Effector CD8-positive, alpha-beta T cell (primary cell): Measurements from ENCODE around the gene CCSER2.
"Not testable (repeated sequence)": the region's sequence is repeated elsewhere in the genome, so short reads cannot be mapped to it uniquely, and the experiment has no call there.

ENCODE experiments used
- DNase-seq: peaks from one replicate; lab custom pipeline; 2025; lab: John Stamatoyannopoulos, UW

CCSER2 gene

GRCh38 chr10:84453303-84453702 lies 124.9 kb downstream of the CCSER2 start:
- no peak for DNase-seq

GRCh38 chr10:84456126-84456525 lies 127.7 kb downstream of the CCSER2 start:
- no peak for DNase-seq

- DNase-seq: no peak
Observed at GRCh38 chr10:84460520-84460919, 132.1 kb downstream of the CCSER2 start.

GRCh38 chr10:84469470-84469869 lies 141.1 kb downstream of the CCSER2 start:
- DNase-seq: no peak

GRCh38 chr10:84473136-84473535 lies 144.7 kb downstream of the CCSER2 start:
- DNase-seq: no peak

GRCh38 chr10:84477398-84478128 lies 149.2 kb downstream of the CCSER2 start:
- DNase-seq: no peak

GRCh38 chr10:84478151-84478550 lies 149.8 kb downstream of the CCSER2 start:
- DNase-seq: no peak

GRCh38 chr10:84478679-84479078 lies 150.3 kb downstream of the CCSER2 start:
- DNase-seq: no peak

- DNase-seq: no peak
Observed at GRCh38 chr10:84484541-84484940, 156.2 kb downstream of the CCSER2 start.

GRCh38 chr10:84493361-84493760 lies 165.0 kb downstream of the CCSER2 start:
- no peak for DNase-seq

- no peak for DNase-seq
Observed at GRCh38 chr10:84493951-84494848, 165.8 kb downstream of the CCSER2 start.

- no peak for DNase-seq
Observed at GRCh38 chr10:84494849-84495180, 166.4 kb downstream of the CCSER2 start.

- DNase-seq: no peak
Observed at GRCh38 chr10:84497978-84498377, 169.6 kb downstream of the CCSER2 start.

GRCh38 chr10:84499039-84499438 lies 170.7 kb downstream of the CCSER2 start:
- DNase-seq: not testable (repeated sequence)

- DNase-seq: no peak
Observed at GRCh38 chr10:84499846-84500245, 171.5 kb downstream of the CCSER2 start.

GRCh38 chr10:84510121-84510520 lies 181.7 kb downstream of the CCSER2 start:
- DNase-seq: no peak

- DNase-seq: no peak
Observed at GRCh38 chr10:84511106-84511505, 182.7 kb downstream of the CCSER2 start.

GRCh38 chr10:84511709-84512285 lies 183.4 kb downstream of the CCSER2 start:
- DNase-seq: no peak

GRCh38 chr10:84517554-84517953 lies 189.2 kb downstream of the CCSER2 start:
- no peak for DNase-seq

GRCh38 chr10:84519235-84519634 lies 190.8 kb downstream of the CCSER2 start:
- no peak for DNase-seq

GRCh38 chr10:84521013-84521412 lies 192.6 kb downstream of the CCSER2 start:
- DNase-seq: no peak

- DNase-seq: no peak
Observed at GRCh38 chr10:84521468-84521867, 193.1 kb downstream of the CCSER2 start.
